Measurements from ENCODE around the gene TMEM39A.

GRCh38 chr3:119497820-119498185, 34.4 kb upstream of the TMEM39A start:
- TF ChIP-seq POLR2A (IDR thresholded peaks at IDR 0.05; ENCODE audit: low read length) (no peak), GATA1 (IDR thresholded peaks at IDR 0.05; ENCODE audit: low read depth, low read length) (no peak)

All from erythroblast (primary cell).